B cell (primary cell): ENCODE data around the gene CILP2. TPM values are rescaled to one million over a fixed set of nuclear protein-coding genes. Genes with fewer than 3 reads are reported as not detected.
A peak's percentile ranks its signal among the peaks of the same experiment; 100 is the strongest.

ENCODE experiments used
- ATAC-seq: fragments of 200-7000 bp; cut with Tn5 transposase; one replicate; pipeline ENCODE4 v1.10.0; 2021; ENCODE audit warnings: low read depth, mild to moderate bottlenecking, moderate number of reproducible peaks, moderate library complexity
- CTCF ChIA-PET: fragments of 350-600 bp; sonication (Branson Sonifier 250); formaldehyde crosslinking; loops from one replicate; lab custom pipeline; 2021; ENCODE audit warnings: antibody characterized with exemption, inconsistent platforms; lab: Charles Lee
- POLR2A ChIA-PET: fragments of 350-600 bp; sonication (Branson Sonifier 250); formaldehyde crosslinking; loops from one replicate; lab custom pipeline; 2021; ENCODE audit warnings: antibody characterized with exemption; lab: Charles Lee
- DNase-seq: peaks from one replicate; pipeline ENCODE4 v3.0.0; 2013
- H2AFZ ChIP-seq: 2 replicates; pipeline ENCODE4 v1.6.1; 2012; ENCODE audit warnings: mild to moderate bottlenecking, low read depth, low read length; ENCODE audit not compliant: insufficient read depth, poor library complexity, severe bottlenecking
- H3K27ac ChIP-seq, 2 donors: 1 replicate in 1 of 2; 2 replicates in 1 of 2; pipeline ENCODE4 v1.5.1; 2012 to 2013; ENCODE audit warnings: low read length in 2 of 2, mild to moderate bottlenecking in 2 of 2, moderate library complexity in 1 of 2
- H3K27me3 ChIP-seq, 4 experiments: fragments of 200-600 bp in 1 of 4; sonication (generic) in 1 of 4; replicated peaks in 1 of 4; 1 replicate in 2 of 4; 2 replicates in 2 of 4; pipeline versions ENCODE4 v1.6.1 to v1.7.0; 2013 to 2016; ENCODE audit warnings: low read length in 3 of 4, mild to moderate bottlenecking in 2 of 4, mixed read lengths in 1 of 4, moderate library complexity in 1 of 4; ENCODE audit not compliant: insufficient read depth in 4 of 4, control insufficient read depth in 3 of 4; ENCODE audit errors: control extremely low read depth in 1 of 4
- H3K36me3 ChIP-seq, 2 experiments: replicated peaks in 1 of 2; 1 replicate in 1 of 2; 2 replicates in 1 of 2; pipeline versions ENCODE4 v1.6.1 to v1.7.1; 2013; ENCODE audit warnings: low read length in 1 of 2; ENCODE audit not compliant: insufficient read depth in 2 of 2, control insufficient read depth in 1 of 2; ENCODE audit errors: control extremely low read depth in 1 of 2, extremely low read depth in 1 of 2
- H3K4me1 ChIP-seq, 2 donors: fragments of 200-600 bp in 1 of 2; sonication (generic) in 1 of 2; 1 replicate in 1 of 2; 2 replicates in 1 of 2; pipeline versions ENCODE4 v1.5.1 to v1.6.1; 2013 to 2017; ENCODE audit warnings: low read length in 2 of 2; ENCODE audit not compliant: control insufficient read depth in 2 of 2, insufficient read depth in 2 of 2
- H3K4me2 ChIP-seq: replicated peaks from 2 replicates; pipeline ENCODE3; 2012; ENCODE audit warnings: mild to moderate bottlenecking, low read depth, low read length; ENCODE audit not compliant: poor library complexity, severe bottlenecking
- H3K4me3 ChIP-seq, 5 experiments: fragments of 200-600 bp in 1 of 5; sonication (generic) in 1 of 5; 1 replicate in 3 of 5; 2 replicates in 2 of 5; pipeline versions ENCODE4 v1.5.1 to v1.7.0; 2011 to 2016; ENCODE audit warnings: low read length in 4 of 5, mild to moderate bottlenecking in 4 of 5, low read depth in 2 of 5, control low read depth in 1 of 5, moderate library complexity in 1 of 5; ENCODE audit not compliant: insufficient read depth in 1 of 5; ENCODE audit errors: control extremely low read depth in 1 of 5, extremely low read depth in 1 of 5
- H3K79me2 ChIP-seq: fragments of 200-600 bp; sonication (generic); one replicate; pipeline ENCODE4 v1.6.0; 2016; ENCODE audit warnings: low read length; ENCODE audit not compliant: control insufficient read depth, insufficient read depth
- H3K9ac ChIP-seq: fragments of 200-600 bp; sonication (generic); 2 replicates; pipeline ENCODE4 v1.6.1; 2017; ENCODE audit warnings: mild to moderate bottlenecking, low read length, moderate library complexity
- H3K9me3 ChIP-seq, 3 donors: one replicate each; pipeline versions ENCODE4 v1.6.1 to v1.7.1; 2013; ENCODE audit warnings: low read length in 2 of 3; ENCODE audit not compliant: control insufficient read depth in 2 of 3, insufficient read depth in 1 of 3; ENCODE audit errors: control extremely low read depth in 1 of 3
- H4K20me1 ChIP-seq: 2 replicates; pipeline ENCODE4 v1.6.0; 2012; ENCODE audit warnings: mild to moderate bottlenecking, low read length; ENCODE audit not compliant: insufficient read depth, control insufficient read depth, poor library complexity, severe bottlenecking
- H3K27ac Mint-ChIP-seq: one replicate; pipeline ENCODE4 v1.8.0; 2021; ENCODE audit warnings: mixed read lengths
- H3K27me3 Mint-ChIP-seq: one replicate; pipeline ENCODE4 v1.8.0; 2021; ENCODE audit warnings: mixed read lengths
- H3K4me1 Mint-ChIP-seq: one replicate; pipeline ENCODE4 v1.8.0; 2021; ENCODE audit warnings: mixed read lengths
- H3K4me3 Mint-ChIP-seq: one replicate; pipeline ENCODE4 v1.8.0; 2021; ENCODE audit warnings: mixed read lengths
- H3K9me3 Mint-ChIP-seq: one replicate; pipeline ENCODE4 v1.8.0; 2022; ENCODE audit warnings: mixed read lengths; ENCODE audit not compliant: insufficient read depth
- EZH2 ChIP-seq: IDR thresholded peaks from 2 replicates; pipeline ENCODE4 v1.6.1; 2012; ENCODE audit warnings: borderline replicate concordance, low read depth, mild to moderate bottlenecking, moderate library complexity, low read length; ENCODE audit not compliant: insufficient read depth, poor library complexity, severe bottlenecking
- WGBS: methylation state at CpG from one replicate; pipeline ENCODE4 v1.1.5; 2013; ENCODE audit warnings: missing lambda C conversion rate; ENCODE audit not compliant: insufficient coverage; 5-methylcytosine and 5-hydroxymethylcytosine counted together
- intact Hi-C: fragments of 100-400 bp; cut with micrococcal nuclease; formaldehyde crosslinking; loops from one replicate; pipeline ENCODE4 v1.10.0; 2022
- polyA plus RNA-seq: library from polyadenylated mRNA; depleted of rRNA; stranded (reverse); fragments of >200 nt; gene quantifications from 2 replicates; pipeline ENCODE4 v1.2.3, GENCODE V29; 2012
- total RNA-seq, 2 donors: library from RNA; stranded (reverse); fragments of 120-200 nt in 1 of 2; gene quantifications; 1 replicate in 1 of 2; 2 replicates in 1 of 2; pipeline versions ENCODE4 v1.2.3 to v1.2.4, GENCODE V29; 2013 to 2022
- TF ChIP-seq, protein P1 (sequence below): fragments of 200-600 bp; IDR thresholded peaks from one replicate; pipeline ENCODE4 v1.8.0; 2022; ENCODE audit warnings: antibody characterized with exemption, mild to moderate bottlenecking

CILP2 gene
- total and polyA plus RNA-seq, 2 donors (not counting 1 experiment from before 2014, with no cell fraction given) = 0.04 to 0.12 TPM

GRCh38 chr19:19584356-19584755, 46.3 kb downstream of the CILP2 start:
- H3K4me3 ChIP-seq = no peak overlapping the region
- H3K4me1 Mint-ChIP-seq = no peaks in the 10 kb centered on the region
- ChIA-PET POLR2A (no interaction called here), CTCF (interaction anchor here (1.0 kb wide), 1 partner anchor 52 kb away, joined by 3 read pairs; no protein-coding TSS in a partner anchor)
- TF ChIP-seq, protein P1, sequence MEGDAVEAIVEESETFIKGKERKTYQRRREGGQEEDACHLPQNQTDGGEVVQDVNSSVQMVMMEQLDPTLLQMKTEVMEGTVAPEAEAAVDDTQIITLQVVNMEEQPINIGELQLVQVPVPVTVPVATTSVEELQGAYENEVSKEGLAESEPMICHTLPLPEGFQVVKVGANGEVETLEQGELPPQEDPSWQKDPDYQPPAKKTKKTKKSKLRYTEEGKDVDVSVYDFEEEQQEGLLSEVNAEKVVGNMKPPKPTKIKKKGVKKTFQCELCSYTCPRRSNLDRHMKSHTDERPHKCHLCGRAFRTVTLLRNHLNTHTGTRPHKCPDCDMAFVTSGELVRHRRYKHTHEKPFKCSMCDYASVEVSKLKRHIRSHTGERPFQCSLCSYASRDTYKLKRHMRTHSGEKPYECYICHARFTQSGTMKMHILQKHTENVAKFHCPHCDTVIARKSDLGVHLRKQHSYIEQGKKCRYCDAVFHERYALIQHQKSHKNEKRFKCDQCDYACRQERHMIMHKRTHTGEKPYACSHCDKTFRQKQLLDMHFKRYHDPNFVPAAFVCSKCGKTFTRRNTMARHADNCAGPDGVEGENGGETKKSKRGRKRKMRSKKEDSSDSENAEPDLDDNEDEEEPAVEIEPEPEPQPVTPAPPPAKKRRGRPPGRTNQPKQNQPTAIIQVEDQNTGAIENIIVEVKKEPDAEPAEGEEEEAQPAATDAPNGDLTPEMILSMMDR = no peak
- H3K9me3 Mint-ChIP-seq = no peaks in the 10 kb centered on the region
- no peaks in the 10 kb centered on the region for H3K27me3 Mint-ChIP-seq
- ATAC-seq = no peak
- no peak overlapping the region for H3K27ac ChIP-seq
- no peaks in the 10 kb centered on the region for H3K27me3 ChIP-seq
- no peaks in the 10 kb centered on the region for H3K36me3 ChIP-seq
- intact Hi-C loops = no loop called here
- H2AFZ ChIP-seq = no peak overlapping the region
- H3K4me2 ChIP-seq = no peak overlapping the region
- WGBS = 93% methylated on average over 3 of the region's 6 CpGs
- no peaks in the 10 kb centered on the region for H3K4me1 ChIP-seq
- H3K4me3 Mint-ChIP-seq = no peak overlapping the region
- no peaks in the 10 kb centered on the region for H3K9me3 ChIP-seq
- peak; percentile 1 for DNase-seq
- no peak overlapping the region for H3K27ac Mint-ChIP-seq
- no peaks in the 10 kb centered on the region for H4K20me1 ChIP-seq
- H3K79me2 ChIP-seq = no peaks in the 10 kb centered on the region
- no peak overlapping the region for H3K9ac ChIP-seq

DNA sequence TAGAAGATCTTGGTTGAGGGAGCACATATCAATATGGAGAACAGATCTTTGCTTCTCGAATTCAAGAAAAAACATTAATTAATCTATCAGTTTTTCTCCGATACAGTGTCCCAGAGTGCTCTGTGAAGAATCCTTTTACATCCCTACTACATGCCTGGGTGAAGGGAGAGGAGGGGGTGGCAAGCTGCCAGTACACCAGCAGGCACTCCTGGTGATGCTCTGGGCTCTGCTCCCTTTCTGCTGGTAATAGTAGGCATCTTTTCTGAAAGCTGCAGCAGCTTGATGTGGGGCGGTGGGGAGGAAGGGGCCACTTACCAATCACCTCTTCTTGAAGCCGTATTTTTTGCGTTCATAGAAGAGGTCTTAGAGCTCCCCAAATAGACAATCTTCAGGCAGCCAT, 49.7 kb downstream of the CILP2 start:
- H3K9ac ChIP-seq = no peak overlapping the region
- no peaks in the 10 kb centered on the region for H3K79me2 ChIP-seq
- no peak for DNase-seq
- ATAC-seq = no peak
- ChIA-PET CTCF (no interaction called here), POLR2A (no interaction called here)
- H3K36me3 ChIP-seq = no peaks in the 10 kb centered on the region
- no peaks in the 10 kb centered on the region for H3K9me3 ChIP-seq
- no peaks in the 10 kb centered on the region for H4K20me1 ChIP-seq
- H3K4me2 ChIP-seq = no peak overlapping the region
- no peak overlapping the region for H3K4me3 ChIP-seq
- peaks cover 18% of the 10 kb centered on the region for H3K4me1 Mint-ChIP-seq
- intact Hi-C loops = no loop called here
- H3K4me3 Mint-ChIP-seq = no peak overlapping the region
- no peaks in the 10 kb centered on the region for H3K27me3 ChIP-seq
- H3K27me3 Mint-ChIP-seq = no peaks in the 10 kb centered on the region
- peaks cover 3 to 16% of the 10 kb centered on the region in 2 donors for H3K4me1 ChIP-seq
- no peaks in the 10 kb centered on the region for H3K9me3 Mint-ChIP-seq
- TF ChIP-seq, protein P1 = no peak
- TF ChIP-seq EZH2 = no peak
- 100% methylated on average over 2 of the region's 5 CpGs for WGBS
- no peak overlapping the region for H3K27ac Mint-ChIP-seq
- no peak overlapping the region for H2AFZ ChIP-seq
- no peak overlapping the region for H3K27ac ChIP-seq
